Measurements from ENCODE around the gene VLDLR. TPM values are rescaled to one million over a fixed set of nuclear protein-coding genes. Genes with fewer than 3 reads are reported as not detected.

The VLDLR gene
- total and polyA plus RNA-seq, 5 donors = 38.6 to 147 (median 114) TPM

DNA sequence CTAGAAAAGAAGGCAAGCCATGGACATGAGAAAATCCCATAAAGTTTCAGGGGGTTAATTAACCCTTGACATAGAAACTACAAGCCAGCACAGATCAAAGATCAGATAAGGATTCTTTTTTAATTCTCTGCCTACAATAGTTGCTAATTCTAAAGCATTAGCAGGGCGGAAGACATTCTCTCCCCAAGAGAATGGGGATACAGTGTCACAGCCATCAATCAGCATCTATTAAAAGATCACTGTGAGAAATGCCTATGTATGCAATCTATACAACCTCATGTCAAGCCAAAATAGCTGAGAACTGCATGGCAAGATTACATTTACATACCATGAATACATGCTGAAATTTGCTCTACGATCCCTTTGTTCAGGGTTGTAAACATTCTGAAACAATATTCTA lies 14.3 kb downstream of the VLDLR start:
- ATAC-seq (no peak), DNase-seq (no peak)
- H3K4me1 ChIP-seq (ENCODE audit: control insufficient read depth, insufficient read depth, low read length) = no peaks in the 10 kb centered on the region
- intact Hi-C loops (cut with DNase I) = no loop called here
- 93% methylated on average over 2 of the region's 2 CpGs for WGBS
- H3K27ac ChIP-seq (ENCODE audit: low read length) = no peak overlapping the region
- no peaks in the 10 kb centered on the region for H3K9me3 ChIP-seq (ENCODE audit: control insufficient read depth, low read length)
- H3K4me3 ChIP-seq (ENCODE audit: low read length) = no peak overlapping the region
- H3K27me3 ChIP-seq (ENCODE audit: control insufficient read depth, insufficient read depth) = no peaks in the 10 kb centered on the region

DNA sequence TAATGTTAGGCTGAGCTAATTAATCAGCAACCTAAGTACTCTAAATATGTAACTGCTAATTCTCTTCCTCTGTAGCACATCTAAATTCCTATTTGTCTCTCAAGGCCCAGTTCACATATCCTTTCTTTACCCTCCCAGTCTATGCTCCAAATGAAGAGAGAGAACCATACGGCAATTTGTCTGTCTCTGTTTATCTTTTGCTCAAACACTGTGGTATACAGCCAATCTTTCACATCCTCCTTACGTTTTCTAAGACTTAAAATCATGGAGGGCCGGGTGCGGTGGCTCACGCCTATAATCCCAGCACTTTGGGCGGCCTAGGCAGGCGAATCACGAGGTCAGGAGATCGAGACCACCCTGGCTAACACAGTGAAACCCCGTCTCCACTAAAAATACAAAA lies 15.8 kb downstream of the VLDLR start:
- intact Hi-C loops (cut with DNase I) = no loop called here
- 94% methylated on average over 10 of the region's 10 CpGs for WGBS
- no peak for ATAC-seq
- H3K4me3 ChIP-seq (ENCODE audit: low read length) = no peak overlapping the region
- H3K27me3 ChIP-seq (ENCODE audit: control insufficient read depth, insufficient read depth) = no peaks in the 10 kb centered on the region
- H3K27ac ChIP-seq (ENCODE audit: low read length) = no peak overlapping the region
- no peaks in the 10 kb centered on the region for H3K9me3 ChIP-seq (ENCODE audit: control insufficient read depth, low read length)
- DNase-seq = no peak
- H3K4me1 ChIP-seq (ENCODE audit: control insufficient read depth, insufficient read depth, low read length) = no peaks in the 10 kb centered on the region

DNA sequence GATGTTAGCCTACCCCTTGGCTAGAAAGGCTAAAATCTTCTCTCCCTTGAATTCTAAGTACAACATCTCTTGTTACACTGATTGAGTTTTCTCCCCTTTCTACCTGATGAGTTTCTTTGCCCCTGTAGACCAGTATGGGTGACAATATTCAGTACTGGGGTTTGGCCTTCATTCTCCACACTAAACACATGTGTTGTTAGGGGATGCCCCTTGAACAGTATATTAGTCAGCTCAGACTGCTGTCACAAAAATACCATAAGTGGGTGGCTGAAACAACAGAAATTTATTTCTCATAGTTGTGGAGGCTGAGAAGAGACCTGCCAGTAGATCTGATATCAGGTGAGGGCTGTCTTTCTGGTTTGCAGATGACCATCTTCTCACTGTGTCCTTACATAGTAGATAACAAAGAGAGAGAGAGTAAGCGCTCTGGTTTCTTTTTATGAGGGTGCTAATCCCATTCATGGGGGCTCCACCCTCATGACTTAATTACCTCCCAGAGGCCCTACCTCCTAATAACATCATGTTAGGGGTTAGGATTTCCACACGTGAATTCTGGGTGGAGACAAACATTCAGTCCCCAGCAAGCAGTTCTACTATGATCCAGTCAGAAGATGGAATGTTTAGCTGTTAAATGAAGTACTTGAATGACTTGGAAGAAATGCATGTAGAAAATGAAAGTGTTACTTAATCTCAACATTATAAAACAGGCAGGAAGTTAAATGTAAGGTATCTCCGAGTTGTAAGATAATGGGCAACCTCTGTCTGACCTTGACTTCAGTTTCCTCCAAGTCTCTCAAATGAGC lies 17.5 kb downstream of the VLDLR start:
- intact Hi-C loops (cut with DNase I) = no loop called here
- no peaks in the 10 kb centered on the region for H3K4me1 ChIP-seq (ENCODE audit: control insufficient read depth, insufficient read depth, low read length)
- H3K27me3 ChIP-seq (ENCODE audit: control insufficient read depth, insufficient read depth) = no peaks in the 10 kb centered on the region
- H3K27ac ChIP-seq (ENCODE audit: low read length) = no peak overlapping the region
- no peak overlapping the region for H3K4me3 ChIP-seq (ENCODE audit: low read length)
- ATAC-seq (no peak), DNase-seq (no peak)
- no peaks in the 10 kb centered on the region for H3K9me3 ChIP-seq (ENCODE audit: control insufficient read depth, low read length)
- WGBS = 66% methylated on average over 3 of the region's 3 CpGs

DNA sequence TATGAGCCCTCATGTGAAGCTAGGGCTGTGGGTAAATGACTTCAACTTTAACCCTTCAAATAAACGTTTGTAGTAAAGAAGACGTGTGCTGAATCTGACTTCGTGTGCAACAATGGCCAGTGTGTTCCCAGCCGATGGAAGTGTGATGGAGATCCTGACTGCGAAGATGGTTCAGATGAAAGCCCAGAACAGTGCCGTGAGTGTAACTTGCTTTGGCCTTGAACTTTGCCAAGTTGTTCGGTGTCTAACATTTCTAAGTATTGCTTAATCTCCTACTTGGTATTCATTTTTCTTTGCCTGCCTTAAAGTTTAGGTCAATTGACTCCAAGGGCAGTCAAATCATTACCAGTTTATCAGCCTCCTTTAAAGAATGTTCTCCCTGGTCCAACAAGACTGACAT lies 18.2 kb downstream of the VLDLR start:
- Histone ChIP-seq H3K4me3 (ENCODE audit: low read length) (no peak overlapping the region), H3K27me3 (ENCODE audit: control insufficient read depth, insufficient read depth) (no peaks in the 10 kb centered on the region), H3K27ac (ENCODE audit: low read length) (peak overlapping the region; percentile 32), H3K4me1 (ENCODE audit: control insufficient read depth, insufficient read depth, low read length) (no peaks in the 10 kb centered on the region), H3K9me3 (ENCODE audit: control insufficient read depth, low read length) (no peaks in the 10 kb centered on the region)
- ATAC-seq (peak; percentile 39 to 45), DNase-seq (no peak)
- WGBS = 73% methylated on average over 7 of the region's 7 CpGs
- intact Hi-C loops (cut with DNase I) = no loop called here

DNA sequence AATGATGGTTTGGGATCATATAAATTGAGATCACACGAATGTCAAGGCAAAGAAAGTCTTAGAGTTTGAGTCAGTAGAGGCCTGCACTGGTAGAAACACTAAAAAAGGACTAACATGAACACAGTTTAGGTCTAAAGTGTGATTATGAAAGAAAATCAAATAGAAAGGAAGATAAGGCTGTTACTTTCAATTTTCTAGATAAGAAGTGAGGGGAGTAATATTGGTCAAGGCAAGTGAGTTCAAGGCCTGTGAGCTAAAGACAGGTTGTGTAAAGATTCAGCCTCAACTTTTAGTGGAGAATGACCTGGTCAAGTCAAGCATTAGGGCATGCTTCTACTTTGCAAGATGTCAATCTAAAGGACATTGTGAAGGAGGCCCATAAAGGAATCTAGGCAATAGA lies 19.0 kb downstream of the VLDLR start:
- WGBS = 98% methylated on average over 1 of the region's 1 CpG
- no peak overlapping the region for H3K4me3 ChIP-seq (ENCODE audit: low read length)
- H3K4me1 ChIP-seq (ENCODE audit: control insufficient read depth, insufficient read depth, low read length) = no peaks in the 10 kb centered on the region
- no peak overlapping the region for H3K27ac ChIP-seq (ENCODE audit: low read length)
- intact Hi-C loops (cut with DNase I) = no loop called here
- H3K9me3 ChIP-seq (ENCODE audit: control insufficient read depth, low read length) = no peaks in the 10 kb centered on the region
- DNase-seq = no peak
- no peak for ATAC-seq
- no peaks in the 10 kb centered on the region for H3K27me3 ChIP-seq (ENCODE audit: control insufficient read depth, insufficient read depth)

DNA sequence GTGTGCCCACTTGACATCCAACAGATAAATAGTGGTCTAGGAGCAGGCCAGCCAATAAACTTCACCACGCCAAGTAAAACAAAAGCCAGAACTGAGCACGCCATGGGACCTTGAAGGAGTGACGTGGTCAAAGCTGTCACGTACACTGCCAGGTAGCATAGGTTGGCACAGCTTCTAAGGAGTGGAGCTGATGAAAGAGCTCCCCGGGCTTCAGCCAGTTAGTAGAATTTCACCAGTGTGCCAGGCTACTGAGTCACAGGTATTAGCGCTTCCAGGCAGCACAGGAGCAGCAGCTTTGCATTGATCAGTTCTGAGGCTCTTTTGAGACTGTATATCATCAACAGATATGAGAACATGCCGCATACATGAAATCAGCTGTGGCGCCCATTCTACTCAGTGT lies 19.4 kb downstream of the VLDLR start:
- Histone ChIP-seq H3K27ac (ENCODE audit: low read length) (no peak overlapping the region), H3K27me3 (ENCODE audit: control insufficient read depth, insufficient read depth) (no peaks in the 10 kb centered on the region), H3K9me3 (ENCODE audit: control insufficient read depth, low read length) (no peaks in the 10 kb centered on the region), H3K4me1 (ENCODE audit: control insufficient read depth, insufficient read depth, low read length) (no peaks in the 10 kb centered on the region), H3K4me3 (ENCODE audit: low read length) (no peak overlapping the region)
- WGBS = 98% methylated on average over 8 of the region's 8 CpGs
- no peak for DNase-seq
- no peak for ATAC-seq
- intact Hi-C loops (cut with DNase I) = no loop called here

DNA sequence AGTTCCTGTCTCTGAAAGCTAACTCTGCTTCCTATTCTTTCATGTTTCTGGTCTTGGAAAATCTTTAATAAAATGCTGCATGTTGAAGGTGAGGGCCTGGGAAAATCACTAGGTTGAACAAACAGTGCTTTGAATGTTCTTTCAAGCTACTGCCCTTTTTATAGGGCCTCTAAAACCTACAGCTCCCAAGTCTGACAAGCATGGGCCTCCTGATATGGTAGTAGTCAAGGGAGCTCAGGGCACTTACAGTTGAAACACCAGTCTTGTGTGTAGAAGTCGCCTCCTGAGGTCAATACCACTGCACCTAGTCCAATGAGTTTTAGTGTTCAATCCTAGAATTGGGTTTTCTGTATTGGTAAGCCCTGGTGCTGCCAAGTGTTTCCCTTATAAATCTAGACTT lies 20.5 kb downstream of the VLDLR start:
- Histone ChIP-seq H3K27me3 (ENCODE audit: control insufficient read depth, insufficient read depth) (no peaks in the 10 kb centered on the region), H3K27ac (ENCODE audit: low read length) (no peak overlapping the region), H3K4me1 (ENCODE audit: control insufficient read depth, insufficient read depth, low read length) (no peaks in the 10 kb centered on the region), H3K9me3 (ENCODE audit: control insufficient read depth, low read length) (no peaks in the 10 kb centered on the region), H3K4me3 (ENCODE audit: low read length) (no peak overlapping the region)
- ATAC-seq = no peak
- WGBS = 95% methylated on average over 1 of the region's 1 CpG
- no peak for DNase-seq
- intact Hi-C loops (cut with DNase I) = no loop called here

DNA sequence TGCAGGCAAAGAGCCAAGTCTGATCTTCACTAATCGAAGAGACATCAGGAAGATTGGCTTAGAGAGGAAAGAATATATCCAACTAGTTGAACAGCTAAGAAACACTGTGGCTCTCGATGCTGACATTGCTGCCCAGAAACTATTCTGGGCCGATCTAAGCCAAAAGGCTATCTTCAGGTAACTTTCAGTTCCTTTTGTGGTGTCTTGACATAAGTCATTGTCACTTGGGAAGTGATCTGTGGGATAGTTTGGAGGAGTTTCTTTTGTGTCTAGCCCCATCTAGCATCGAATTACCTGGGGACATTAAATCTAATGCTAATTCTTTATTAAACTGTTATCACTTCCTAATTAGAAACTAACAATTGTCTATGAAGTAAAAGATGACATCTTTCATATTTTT lies 24.0 kb downstream of the VLDLR start:
- intact Hi-C loops (cut with DNase I) = no loop called here
- H3K4me3 ChIP-seq (ENCODE audit: low read length) = no peak overlapping the region
- 81% methylated on average over 4 of the region's 4 CpGs for WGBS
- ATAC-seq (no peak), DNase-seq (no peak)
- H3K27me3 ChIP-seq (ENCODE audit: control insufficient read depth, insufficient read depth) = no peaks in the 10 kb centered on the region
- no peak overlapping the region for H3K27ac ChIP-seq (ENCODE audit: low read length)
- no peaks in the 10 kb centered on the region for H3K4me1 ChIP-seq (ENCODE audit: control insufficient read depth, insufficient read depth, low read length)
- H3K9me3 ChIP-seq (ENCODE audit: control insufficient read depth, low read length) = no peaks in the 10 kb centered on the region

DNA sequence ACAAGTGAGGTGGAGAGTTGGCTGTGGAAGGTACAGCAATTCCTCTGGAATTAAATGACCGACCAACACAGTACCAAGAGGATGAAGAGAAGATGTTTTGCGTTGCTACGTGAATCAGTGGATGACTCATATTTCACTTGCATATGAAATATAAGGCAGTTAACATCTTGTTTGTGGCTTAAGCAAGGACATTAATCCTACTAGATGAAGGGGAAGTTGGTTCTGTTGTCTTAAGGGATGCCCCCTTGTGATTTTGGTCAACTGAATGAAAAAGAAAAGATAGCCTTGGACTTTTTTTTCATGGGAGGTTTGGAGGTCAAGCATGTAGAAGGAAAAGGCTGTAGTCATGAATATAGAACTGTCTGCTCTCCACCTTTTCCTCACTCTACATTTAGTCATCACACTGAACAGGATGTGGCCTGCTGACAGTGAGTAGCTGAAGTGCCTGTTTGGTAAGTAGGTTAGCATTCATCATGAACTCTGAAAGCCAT lies 33.9 kb downstream of the VLDLR start:
- Histone ChIP-seq H3K9me3 (ENCODE audit: control insufficient read depth, low read length) (no peaks in the 10 kb centered on the region), H3K27ac (ENCODE audit: low read length) (peak overlapping the region; percentile 73), H3K27me3 (ENCODE audit: control insufficient read depth, insufficient read depth) (no peaks in the 10 kb centered on the region), H3K4me1 (ENCODE audit: control insufficient read depth, insufficient read depth, low read length) (peaks cover 2% of the 10 kb centered on the region), H3K4me3 (ENCODE audit: low read length) (no peak overlapping the region)
- no peak for DNase-seq
- intact Hi-C loops (cut with DNase I) = no loop called here
- peak; percentile 60 to 62 for ATAC-seq
- WGBS = 77% methylated on average over 3 of the region's 3 CpGs

DNA sequence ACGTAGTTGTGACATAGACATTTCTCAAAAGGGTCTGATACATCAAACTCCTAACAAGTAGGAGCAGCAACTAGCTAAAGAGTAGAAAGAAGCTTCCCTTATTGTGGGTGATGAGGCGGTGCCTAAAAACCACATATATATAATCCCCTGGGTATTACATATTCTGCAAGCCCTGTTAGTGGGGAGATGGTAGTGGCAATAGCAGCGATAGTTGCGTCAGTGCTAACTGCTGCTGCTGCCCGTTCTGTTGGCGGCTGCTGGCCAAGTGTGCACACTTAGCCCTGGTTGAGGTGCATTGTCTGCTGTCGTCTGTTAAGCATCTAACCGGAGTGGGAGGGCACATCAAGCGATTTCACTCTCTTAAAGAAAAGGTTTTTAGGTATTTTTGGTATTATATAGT lies 35.8 kb downstream of the VLDLR start:
- Histone ChIP-seq H3K27me3 (ENCODE audit: control insufficient read depth, insufficient read depth) (no peaks in the 10 kb centered on the region), H3K4me3 (ENCODE audit: low read length) (no peak overlapping the region), H3K4me1 (ENCODE audit: control insufficient read depth, insufficient read depth, low read length) (peaks cover 2% of the 10 kb centered on the region), H3K9me3 (ENCODE audit: control insufficient read depth, low read length) (no peaks in the 10 kb centered on the region), H3K27ac (ENCODE audit: low read length) (no peak overlapping the region)
- 77% methylated on average over 9 of the region's 9 CpGs for WGBS
- intact Hi-C loops (cut with DNase I) = no loop called here
- ATAC-seq (no peak), DNase-seq (peak in 1 of 3 donors; percentile 42)

DNA sequence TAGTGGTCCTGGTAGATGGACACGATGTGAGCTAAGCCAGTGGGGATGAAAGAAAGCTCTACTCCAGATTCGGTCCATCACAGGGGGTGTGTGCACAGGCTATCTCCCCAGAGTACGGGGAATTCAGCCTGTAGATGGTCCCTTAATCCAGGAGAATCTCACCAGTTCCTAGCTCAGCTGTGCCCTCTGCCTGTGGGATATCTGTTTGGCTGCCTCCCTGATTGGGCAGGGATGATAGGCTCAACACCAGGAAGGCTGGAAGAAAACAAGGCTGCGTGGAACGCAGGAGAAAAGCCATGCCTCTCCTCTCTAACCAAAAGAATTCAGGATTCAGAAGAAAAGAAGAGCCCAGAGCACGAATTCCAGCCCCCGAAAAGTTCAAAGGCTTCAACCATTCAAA lies 40.9 kb downstream of the VLDLR start:
- Histone ChIP-seq H3K27me3 (ENCODE audit: control insufficient read depth, insufficient read depth) (no peaks in the 10 kb centered on the region), H3K9me3 (ENCODE audit: control insufficient read depth, low read length) (no peaks in the 10 kb centered on the region), H3K4me1 (ENCODE audit: control insufficient read depth, insufficient read depth, low read length) (peaks cover 11% of the 10 kb centered on the region), H3K4me3 (ENCODE audit: low read length) (no peak overlapping the region), H3K27ac (ENCODE audit: low read length) (peak overlapping the region; percentile 11)
- WGBS = 83% methylated on average over 7 of the region's 7 CpGs
- DNase-seq (no peak), ATAC-seq (peak in 1 of 2 donors; percentile 41)
- intact Hi-C loops (cut with DNase I) = no loop called here

All from right cardiac atrium (tissue), 5 donors.